CD1c-positive myeloid dendritic cell (primary cell): ENCODE results near the gene STK35.

Source experiments
- DNase-seq: peaks from one replicate; pipeline ENCODE4 v3.0.0-alpha.2; 2016; ENCODE audit errors: extremely low spot score

STK35 gene

DNA sequence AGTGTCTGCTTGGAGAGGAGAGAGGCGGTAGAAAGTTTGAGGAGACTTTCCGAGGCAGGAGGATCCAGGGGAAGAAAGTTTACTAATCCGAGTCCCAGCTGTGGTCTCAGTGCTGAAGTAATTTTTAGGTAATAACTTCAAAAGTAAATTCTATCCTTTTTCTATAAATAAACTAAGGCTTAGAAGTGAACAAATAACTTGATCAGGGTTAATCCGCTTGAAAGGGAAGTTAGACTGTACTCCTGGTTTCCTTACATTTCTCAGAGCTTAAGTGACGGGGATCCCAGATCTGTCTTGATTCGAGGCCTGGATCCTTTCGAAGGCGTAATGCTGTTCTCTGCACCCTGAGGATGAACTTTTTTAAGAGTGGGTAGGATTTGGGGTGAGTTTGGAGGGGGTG lies 2.6 kb downstream of the STK35 start:
- no peak for DNase-seq

- DNase-seq = no peak
These were observed 6.9 kb downstream of the STK35 start for GRCh38 chr20:2108498-2108897.

- no peak for DNase-seq
These were observed 7.4 kb downstream of the STK35 start for GRCh38 chr20:2108987-2109386.

DNA sequence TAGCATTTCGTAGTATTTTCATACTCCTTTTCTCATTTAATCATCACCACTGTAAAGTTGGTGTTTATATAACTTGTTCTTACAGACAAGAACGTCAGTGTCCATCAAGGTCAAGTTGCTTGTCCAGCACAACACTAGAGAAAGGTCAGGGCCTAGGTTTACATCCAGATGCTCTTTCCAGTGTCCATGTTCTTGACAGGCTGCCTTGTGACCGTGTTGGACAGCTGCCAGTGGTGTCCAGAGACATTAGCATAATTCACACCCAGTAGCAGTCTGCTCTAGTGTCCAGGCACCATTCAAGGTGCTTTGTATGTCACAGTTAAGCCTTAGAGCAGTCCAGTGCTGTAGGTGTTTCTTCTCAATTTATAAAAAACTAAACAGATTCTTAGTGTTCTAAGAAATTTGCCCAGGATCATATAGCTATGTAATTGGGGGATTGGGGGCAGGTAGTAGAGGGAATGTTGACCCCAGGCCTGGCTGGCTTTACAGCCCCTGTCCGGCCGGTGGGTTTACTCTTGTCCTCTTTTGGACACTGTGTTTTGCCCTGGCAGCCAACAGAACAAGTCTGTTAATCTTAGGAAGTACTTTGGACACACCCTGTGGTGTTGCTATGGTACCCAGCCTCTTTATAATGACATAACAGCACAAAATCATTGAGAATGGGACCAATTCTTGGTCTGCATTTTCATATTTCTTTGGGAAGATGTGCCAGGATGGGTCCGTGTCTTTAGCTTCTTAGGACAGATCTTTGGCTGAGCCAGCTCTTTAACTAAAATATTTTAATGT lies 8.0 kb downstream of the STK35 start:
- DNase-seq = no peak

DNA sequence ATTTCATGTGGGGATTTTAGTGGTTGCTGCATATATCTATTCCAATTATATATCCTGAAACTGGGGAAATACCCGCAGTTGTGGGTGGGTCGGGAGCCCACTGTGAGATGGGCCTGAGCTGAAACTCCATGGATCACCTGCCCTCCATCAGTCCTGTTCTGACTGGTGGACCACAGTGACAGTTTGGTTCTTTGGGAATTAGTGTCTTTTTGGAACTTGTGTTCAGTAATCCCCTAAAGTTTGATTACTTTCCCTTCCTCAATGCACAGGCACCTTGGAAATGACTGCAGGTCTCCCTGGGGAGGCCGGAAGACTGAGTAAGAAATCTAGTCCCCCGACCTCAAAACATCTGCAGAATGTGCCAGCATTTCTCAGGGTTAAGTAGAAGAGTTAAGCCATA lies 11.3 kb downstream of the STK35 start:
- DNase-seq = no peak

GRCh38 chr20:2114127-2114959 lies 12.7 kb downstream of the STK35 start:
- no peak for DNase-seq

DNA sequence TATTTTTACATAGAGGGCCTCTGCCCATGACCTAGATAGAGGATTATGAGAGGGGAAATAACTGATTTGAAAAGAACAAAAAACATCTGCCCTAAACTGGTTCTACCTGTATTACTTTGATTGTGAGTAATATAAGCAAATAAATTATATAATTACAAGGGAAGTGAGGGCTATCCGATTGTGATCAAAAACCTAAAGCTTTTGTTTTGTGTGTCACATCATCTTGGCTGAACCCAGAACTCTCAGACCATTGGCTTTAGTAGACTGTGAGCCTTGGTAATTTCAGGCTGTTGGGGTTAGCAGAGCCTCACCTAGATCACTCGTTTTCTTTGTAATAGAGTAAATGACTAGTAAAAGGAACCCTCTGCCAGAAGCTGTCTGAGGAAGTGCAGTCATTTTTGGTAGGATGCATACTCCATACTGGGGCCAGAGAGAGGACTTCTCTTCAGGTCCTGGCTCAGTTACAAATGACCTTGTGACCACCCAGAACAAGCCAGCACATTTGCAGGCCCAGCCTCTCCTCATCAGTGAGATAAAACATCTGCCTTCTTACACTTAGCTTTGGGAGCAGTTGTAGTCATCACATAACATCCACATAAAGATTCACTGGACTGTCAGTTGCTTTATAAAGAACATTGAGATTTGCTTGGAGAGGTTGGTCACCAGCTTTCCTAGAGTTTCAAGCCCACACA lies 13.5 kb downstream of the STK35 start:
- no peak for DNase-seq

DNA sequence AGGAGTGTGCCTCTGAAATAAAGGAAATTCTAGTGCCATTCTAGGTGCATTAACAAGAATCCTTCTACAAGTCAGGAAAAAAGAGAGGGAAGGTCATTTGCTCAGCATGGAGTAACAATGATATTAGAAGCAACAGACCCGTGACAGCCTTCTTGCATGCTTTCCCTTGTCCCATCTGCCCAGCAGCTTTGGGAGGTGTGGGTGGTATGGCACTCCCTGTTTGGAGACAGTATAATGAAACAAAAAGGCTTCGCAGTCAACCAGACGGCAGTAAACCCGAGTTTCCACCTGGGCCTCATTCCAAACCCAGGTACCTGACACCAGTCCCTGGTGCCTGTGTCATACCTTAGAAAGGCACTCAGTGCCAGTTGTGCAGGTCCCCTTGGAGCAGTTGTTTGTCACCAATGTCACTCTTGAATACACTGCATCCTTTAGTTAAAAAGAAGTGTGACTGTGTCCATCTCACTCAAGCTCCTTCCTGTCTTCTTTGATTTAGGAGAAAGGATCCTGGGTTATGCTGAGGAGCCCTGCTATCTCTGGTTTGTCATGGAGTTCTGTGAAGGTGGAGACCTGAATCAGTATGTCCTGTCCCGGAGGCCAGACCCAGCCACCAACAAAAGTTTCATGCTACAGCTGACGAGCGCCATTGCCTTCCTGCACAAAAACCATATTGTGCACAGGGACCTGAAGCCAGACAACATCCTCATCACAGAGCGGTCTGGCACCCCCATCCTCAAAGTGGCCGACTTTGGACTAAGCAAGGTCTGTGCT lies 14.7 kb downstream of the STK35 start:
- DNase-seq = no peak

DNA sequence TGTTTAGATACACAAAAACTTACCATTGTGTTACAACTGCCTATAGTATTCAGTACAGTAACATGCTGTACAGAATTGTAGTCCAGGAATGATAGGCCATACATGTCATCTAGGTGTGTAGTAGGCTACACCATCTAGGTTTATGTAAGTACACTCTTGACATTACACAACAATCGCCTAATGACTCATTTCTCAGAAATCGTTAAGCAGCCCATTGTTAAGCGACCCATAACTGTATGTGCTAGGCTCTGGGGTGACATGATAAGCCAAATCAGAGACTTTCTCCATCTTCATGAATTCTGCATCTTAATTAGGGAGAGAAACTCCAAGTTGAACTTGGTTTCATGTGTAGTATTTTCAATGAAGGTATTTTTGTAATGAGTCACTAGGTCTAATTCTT lies 17.2 kb downstream of the STK35 start:
- DNase-seq = peak; percentile 16

GRCh38 chr20:2122936-2123335 lies 21.3 kb downstream of the STK35 start:
- no peak for DNase-seq

- DNase-seq = no peak
These were observed 22.1 kb downstream of the STK35 start for GRCh38 chr20:2123720-2124119.

DNA sequence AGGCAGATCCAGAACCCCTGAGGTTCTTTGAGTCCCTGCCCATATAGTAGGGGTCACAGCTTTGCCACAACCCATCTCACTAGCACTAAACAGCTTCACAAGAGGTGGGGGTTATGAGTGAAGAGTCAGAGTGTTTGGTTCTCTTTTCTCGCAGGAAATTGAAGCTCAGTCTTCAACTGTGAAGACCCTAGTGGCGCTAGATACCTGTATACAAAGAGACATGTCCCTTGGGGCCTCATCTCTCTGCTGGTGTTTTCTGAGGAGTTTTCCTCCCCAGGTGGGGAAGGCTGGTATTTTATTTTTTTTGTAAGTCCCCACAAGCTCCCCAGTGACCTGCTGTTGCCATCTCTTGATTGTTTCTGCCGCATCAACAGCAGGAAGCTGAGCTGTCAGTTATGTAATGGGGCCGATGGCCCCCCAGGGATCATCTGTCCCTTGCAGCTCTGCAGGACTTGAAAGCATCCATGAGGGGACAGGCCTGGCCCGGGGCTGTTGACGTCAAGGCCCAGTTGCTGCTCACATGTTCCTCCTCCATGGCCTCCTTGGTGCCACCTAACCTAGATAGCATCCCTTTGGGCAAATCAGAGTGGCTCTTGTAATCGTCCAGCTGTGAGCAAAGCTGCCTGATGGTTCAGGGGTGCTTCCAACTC lies 23.1 kb downstream of the STK35 start:
- DNase-seq = no peak

DNA sequence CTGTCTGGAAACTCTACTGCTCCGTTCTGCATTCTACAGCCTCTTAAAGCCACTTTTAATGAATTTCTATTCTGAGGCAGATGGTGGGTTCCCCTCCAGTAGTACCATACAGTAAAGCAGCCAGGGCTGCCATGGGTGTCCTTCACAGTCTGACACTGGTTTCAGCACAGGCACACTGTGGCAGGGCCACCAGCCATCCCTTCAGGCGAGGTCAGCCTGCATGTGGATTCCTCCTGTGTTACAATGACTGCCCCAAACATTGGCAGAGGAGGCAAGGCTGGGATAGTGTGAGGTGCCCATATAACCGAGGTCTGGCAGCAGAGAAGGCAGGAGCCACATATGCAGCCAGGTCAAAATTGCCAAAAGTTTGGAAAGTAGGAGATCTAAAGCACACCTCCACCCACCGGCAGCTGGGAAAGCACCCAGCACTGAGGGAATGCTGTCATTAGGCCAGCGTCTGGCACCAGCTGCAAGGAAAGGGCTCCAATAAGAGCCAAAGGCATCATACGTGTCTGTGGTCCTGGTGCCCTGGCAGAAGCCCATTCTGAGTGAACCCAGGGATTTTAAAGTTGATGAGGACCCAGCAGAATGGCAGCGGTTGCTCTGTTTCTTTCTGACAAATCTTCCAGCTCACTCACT lies 24.0 kb downstream of the STK35 start:
- DNase-seq = no peak

GRCh38 chr20:2127238-2127637 lies 25.6 kb downstream of the STK35 start:
- no peak for DNase-seq

GRCh38 chr20:2128542-2128941 lies 26.9 kb downstream of the STK35 start:
- no peak for DNase-seq

- no peak for DNase-seq
These were observed 28.5 kb downstream of the STK35 start for GRCh38 chr20:2130062-2130591.

- no peak for DNase-seq
These were observed 29.1 kb downstream of the STK35 start for GRCh38 chr20:2130683-2131082.

DNA sequence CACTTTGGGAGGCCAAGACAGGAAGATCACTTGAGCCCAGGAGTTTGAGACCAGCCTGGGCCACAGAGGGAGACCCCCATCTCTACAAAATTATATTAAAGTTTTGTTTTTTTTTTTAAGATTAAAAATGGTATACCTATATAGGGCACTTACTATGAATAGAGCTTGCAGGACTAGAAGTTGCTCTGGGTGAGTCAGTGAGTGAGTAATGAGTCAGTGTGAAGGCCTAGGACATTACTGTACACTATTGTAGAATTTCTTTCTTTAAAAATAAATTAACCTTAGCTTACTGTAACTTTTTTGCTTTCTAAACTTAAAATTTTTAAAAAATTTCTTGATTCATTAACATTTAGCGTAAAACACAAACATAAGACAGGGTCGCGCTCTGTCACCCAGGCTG lies 29.7 kb downstream of the STK35 start:
- no peak for DNase-seq

DNA sequence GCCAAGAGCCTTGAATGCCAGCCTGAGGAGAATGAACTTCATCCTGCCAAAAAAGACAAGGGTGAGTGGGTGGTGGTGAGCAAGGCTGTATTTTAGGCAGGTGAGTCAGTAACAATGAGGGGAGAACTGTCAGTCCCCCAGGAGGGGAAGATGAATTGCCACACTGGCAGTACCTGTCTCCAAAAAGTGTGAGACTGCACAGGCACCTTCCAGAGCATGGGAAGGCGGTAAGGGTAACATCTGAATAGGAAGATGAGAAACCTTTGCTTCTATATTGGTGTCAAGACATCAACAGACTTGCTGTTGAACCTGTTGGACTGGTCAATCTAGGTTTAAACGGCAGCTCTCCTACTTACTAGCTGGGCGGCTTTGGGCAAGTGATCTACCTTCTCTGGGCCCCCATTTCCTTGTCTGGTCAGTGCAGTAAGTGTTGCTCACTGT lies 30.9 kb downstream of the STK35 start:
- DNase-seq = no peak
